HG03558 (cell line): ENCODE data around the gene PRKAG2.

Experiments used
- ATAC-seq: cut with Tn5 transposase; IDR thresholded peaks from one replicate; pipeline ENCODE4 v1.9.1; 2021; ENCODE audit warnings: moderate number of reproducible peaks; ENCODE audit not compliant: unreplicated experiment; ENCODE audit errors: extremely low read depth

The PRKAG2 gene

GRCh38 chr7:151647006-151647405 lies 229.9 kb downstream of the PRKAG2 start:
- ATAC-seq, result no peak

GRCh38 chr7:151645311-151645710 lies 231.6 kb downstream of the PRKAG2 start:
- no peak for ATAC-seq

- no peak for ATAC-seq
These were observed 232.4 kb downstream of the PRKAG2 start for GRCh38 chr7:151644554-151644953.

GRCh38 chr7:151642746-151643145 lies 234.2 kb downstream of the PRKAG2 start:
- ATAC-seq, result no peak

GRCh38 chr7:151641587-151641986 lies 235.3 kb downstream of the PRKAG2 start:
- no peak for ATAC-seq

- ATAC-seq, result no peak
These were observed 239.1 kb downstream of the PRKAG2 start for GRCh38 chr7:151637781-151638261.

GRCh38 chr7:151634643-151635042 lies 242.3 kb downstream of the PRKAG2 start:
- no peak for ATAC-seq

- no peak for ATAC-seq
These were observed 243.5 kb downstream of the PRKAG2 start for GRCh38 chr7:151633516-151633812.

GRCh38 chr7:151632750-151633515 lies 244.0 kb downstream of the PRKAG2 start:
- peak; percentile 35 for ATAC-seq

- ATAC-seq, result peak; percentile 48
These were observed 244.8 kb downstream of the PRKAG2 start for GRCh38 chr7:151631953-151632749.

GRCh38 chr7:151631570-151631952 lies 245.4 kb downstream of the PRKAG2 start:
- peak; percentile 6 for ATAC-seq

- ATAC-seq, result no peak
These were observed 245.9 kb downstream of the PRKAG2 start for GRCh38 chr7:151630851-151631569.

- no peak for ATAC-seq
These were observed 246.6 kb downstream of the PRKAG2 start for GRCh38 chr7:151630358-151630757.

- no peak for ATAC-seq
These were observed 247.1 kb downstream of the PRKAG2 start for GRCh38 chr7:151629713-151630272.

- no peak for ATAC-seq
These were observed 247.9 kb downstream of the PRKAG2 start for GRCh38 chr7:151628846-151629604.

- no peak for ATAC-seq
These were observed 250.3 kb downstream of the PRKAG2 start for GRCh38 chr7:151626422-151627115.

GRCh38 chr7:151625606-151626005 lies 251.3 kb downstream of the PRKAG2 start:
- no peak for ATAC-seq

- no peak for ATAC-seq
These were observed 252.5 kb downstream of the PRKAG2 start for GRCh38 chr7:151624246-151624928.

GRCh38 chr7:151623766-151624165 lies 253.1 kb downstream of the PRKAG2 start:
- no peak for ATAC-seq
